AG20443 (cell line): ENCODE measurements around the gene ACKR3.

Experiments
- DNase-seq: peaks from one replicate; pipeline ENCODE4 v3.0.0; 2012; ENCODE audit warnings: low spot score, mixed read lengths

The ACKR3 gene

DNA sequence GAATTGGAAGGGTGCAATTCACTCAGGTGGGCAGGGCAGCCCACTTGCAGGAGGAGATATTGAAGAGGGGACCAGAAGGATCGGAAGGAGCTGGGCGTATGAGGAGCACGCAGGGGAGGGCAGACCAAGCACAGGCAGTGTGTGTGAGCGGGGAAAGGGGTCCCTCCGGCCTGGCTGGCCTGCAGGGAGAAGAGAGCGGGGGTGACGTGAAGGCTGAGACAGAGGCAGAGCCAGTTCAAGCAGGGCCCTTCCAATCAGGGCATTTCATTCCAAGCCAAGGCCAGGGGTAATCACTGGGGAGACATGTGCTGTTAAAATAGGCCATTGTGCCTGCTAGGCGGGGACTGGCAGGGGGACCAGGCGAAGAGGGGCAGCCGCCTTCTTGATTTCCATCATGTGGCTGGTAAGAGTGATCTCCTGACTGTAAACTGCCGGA is 62.2 kb downstream of the ACKR3 start:
- no peak for DNase-seq
